ENCODE measurements around the gene GNE. TPM values are rescaled to one million over a fixed set of nuclear protein-coding genes. Genes with fewer than 3 reads are reported as not detected.

The GNE gene
- total RNA-seq, 4 donors from 2014 or later = 9.6 to 20.0 (median 14.9) TPM

GRCh38 chr9:36193023-36193422 is 65.2 kb downstream of the GNE start:
- Histone ChIP-seq H3K27me3 (no peaks in the 10 kb centered on the region), H3K4me3 (peak overlapping the region; percentile 67), H3K36me3 (peaks cover 2% of the 10 kb centered on the region), H3K4me1 (peaks cover 44% of the 10 kb centered on the region), H3K9me3 (no peaks in the 10 kb centered on the region), H3K27ac (no peak overlapping the region)
- no peak for TF ChIP-seq CTCF (IDR thresholded peaks at IDR 0.05)
- no peak for TF ChIP-seq EP300 (IDR thresholded peaks at IDR 0.05)
- TF ChIP-seq POLR2A (IDR thresholded peaks at IDR 0.05) = no peak
- TF ChIP-seq POLR2AphosphoS5 (IDR thresholded peaks at IDR 0.05) = no peak
- no peak for DNase-seq (ENCODE audit: low spot score in 2 of 2)
- WGBS = 60% methylated on average over 3 of the region's 3 CpGs

GRCh38 chr9:36192196-36192595 is 66.1 kb downstream of the GNE start:
- H3K27me3 ChIP-seq = no peaks in the 10 kb centered on the region
- H3K9me3 ChIP-seq = no peaks in the 10 kb centered on the region
- WGBS = 61% methylated on average over 4 of the region's 4 CpGs
- peak overlapping the region; percentile 67 for H3K4me3 ChIP-seq
- peaks cover 44% of the 10 kb centered on the region for H3K4me1 ChIP-seq
- H3K36me3 ChIP-seq = no peaks in the 10 kb centered on the region
- DNase-seq (ENCODE audit: low spot score in 2 of 2) = no peak
- H3K27ac ChIP-seq = no peak overlapping the region
- no peak for TF ChIP-seq POLR2AphosphoS5 (IDR thresholded peaks at IDR 0.05)
- TF ChIP-seq POLR2A (IDR thresholded peaks at IDR 0.05) = no peak
- no peak for TF ChIP-seq EP300 (IDR thresholded peaks at IDR 0.05)
- TF ChIP-seq CTCF (IDR thresholded peaks at IDR 0.05) = no peak

GRCh38 chr9:36191686-36192085 is 66.6 kb downstream of the GNE start:
- Histone ChIP-seq H3K9me3 (no peaks in the 10 kb centered on the region), H3K4me1 (peaks cover 44% of the 10 kb centered on the region), H3K27ac (peak overlapping the region; percentile 92), H3K36me3 (no peaks in the 10 kb centered on the region), H3K4me3 (peak overlapping the region; percentile 67), H3K27me3 (no peaks in the 10 kb centered on the region)
- no peak for DNase-seq (ENCODE audit: low spot score in 2 of 2)
- under 1% methylated on average over 7 of the region's 7 CpGs for WGBS
- TF ChIP-seq CTCF (IDR thresholded peaks at IDR 0.05) (no peak), EP300 (IDR thresholded peaks at IDR 0.05) (no peak)

- no peak for DNase-seq (ENCODE audit: low spot score in 2 of 2)
- WGBS = 1% methylated on average over 14 of the region's 18 CpGs
- no peaks in the 10 kb centered on the region for H3K9me3 ChIP-seq
- peak overlapping the region; percentile 67 for H3K4me3 ChIP-seq
- no peaks in the 10 kb centered on the region for H3K27me3 ChIP-seq
- H3K27ac ChIP-seq = peak overlapping the region; percentile 92
- no peak for TF ChIP-seq POLR2A (IDR thresholded peaks at IDR 0.05)
- TF ChIP-seq EP300 (IDR thresholded peaks at IDR 0.05) = no peak
- no peak for TF ChIP-seq CTCF (IDR thresholded peaks at IDR 0.05)
- TF ChIP-seq POLR2AphosphoS5 (IDR thresholded peaks at IDR 0.05) = no peak
- peaks cover 44% of the 10 kb centered on the region for H3K4me1 ChIP-seq
- H3K36me3 ChIP-seq = no peaks in the 10 kb centered on the region
Observed at GRCh38 chr9:36191290-36191645, 67.0 kb downstream of the GNE start.

GRCh38 chr9:36190388-36191289 is 67.6 kb downstream of the GNE start, which contains the start of gene CLTA:
CLTA (plus strand) TSS chr9:36190921; CDS start chr9:36191057, 136 bp downstream.
- Histone ChIP-seq H3K36me3 (no peaks in the 10 kb centered on the region), H3K4me1 (peaks cover 44% of the 10 kb centered on the region), H3K27me3 (no peaks in the 10 kb centered on the region), H3K9me3 (no peaks in the 10 kb centered on the region), H3K4me3 (peak within 1 kb of the TSS; percentile 67), H3K27ac (peak within 1 kb of the TSS; percentile 92)
- TF ChIP-seq CTCF (IDR thresholded peaks at IDR 0.05) (peak; percentile 21 to 35), POLR2A (IDR thresholded peaks at IDR 0.05) (peak; percentile 65 to 94), POLR2AphosphoS5 (IDR thresholded peaks at IDR 0.05) (peak; percentile 70 to 89 (median 78)), EP300 (IDR thresholded peaks at IDR 0.05) (no peak)
- WGBS = under 1% methylated on average over 17 of the region's 68 CpGs
- peak; percentile 99 for DNase-seq (ENCODE audit: low spot score in 2 of 2)

Measured in suprapubic skin (tissue), 4 donors.